Fibroblast of mammary gland (primary cell): ENCODE data around the gene IZUMO2.

Source experiments
- DNase-seq: peaks from one replicate; pipeline ENCODE4 v3.0.0-alpha.2; 2010; ENCODE audit warnings: low read depth
- H3K4me3 ChIP-seq: 2 replicates; pipeline ENCODE4 v1.5.1; 2011; ENCODE audit warnings: low read depth, mild to moderate bottlenecking, low read length, moderate library complexity; ENCODE audit not compliant: control insufficient read depth
- TF ChIP-seq, protein P1 (sequence below): conservative IDR thresholded peaks from 2 replicates; pipeline ENCODE4 v1.5.1; 2011; ENCODE audit warnings: low read depth, low read length, inconsistent platforms; ENCODE audit not compliant: control insufficient read depth, insufficient read depth

IZUMO2 gene

DNA sequence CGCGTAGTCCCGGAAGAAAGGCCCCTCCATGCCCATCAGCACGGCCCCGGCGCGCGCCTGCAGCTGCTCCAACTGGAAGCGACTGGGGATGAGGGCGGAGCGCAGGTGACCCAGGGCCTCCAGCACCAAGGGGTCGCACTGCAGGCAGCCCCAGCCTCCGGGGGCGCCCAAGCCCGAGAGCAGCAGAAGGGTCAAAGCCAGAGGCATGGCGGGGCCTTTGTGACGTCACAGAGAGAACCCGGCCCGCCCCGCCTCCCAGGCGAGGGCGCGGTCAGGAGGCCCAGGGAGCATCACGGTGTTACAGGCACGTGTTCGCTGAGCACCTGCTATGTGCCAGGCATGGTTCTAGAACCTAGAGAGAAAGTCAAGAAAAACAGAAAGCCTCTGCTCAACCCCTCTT is at the start of gene IZUMO2:
Gene IZUMO2 (minus strand): TSS at position 294 of the 400 bp plus-strand sequence. CDS start 87 bp downstream, at position 207.
- no peak for DNase-seq
- TF ChIP-seq, protein P1, sequence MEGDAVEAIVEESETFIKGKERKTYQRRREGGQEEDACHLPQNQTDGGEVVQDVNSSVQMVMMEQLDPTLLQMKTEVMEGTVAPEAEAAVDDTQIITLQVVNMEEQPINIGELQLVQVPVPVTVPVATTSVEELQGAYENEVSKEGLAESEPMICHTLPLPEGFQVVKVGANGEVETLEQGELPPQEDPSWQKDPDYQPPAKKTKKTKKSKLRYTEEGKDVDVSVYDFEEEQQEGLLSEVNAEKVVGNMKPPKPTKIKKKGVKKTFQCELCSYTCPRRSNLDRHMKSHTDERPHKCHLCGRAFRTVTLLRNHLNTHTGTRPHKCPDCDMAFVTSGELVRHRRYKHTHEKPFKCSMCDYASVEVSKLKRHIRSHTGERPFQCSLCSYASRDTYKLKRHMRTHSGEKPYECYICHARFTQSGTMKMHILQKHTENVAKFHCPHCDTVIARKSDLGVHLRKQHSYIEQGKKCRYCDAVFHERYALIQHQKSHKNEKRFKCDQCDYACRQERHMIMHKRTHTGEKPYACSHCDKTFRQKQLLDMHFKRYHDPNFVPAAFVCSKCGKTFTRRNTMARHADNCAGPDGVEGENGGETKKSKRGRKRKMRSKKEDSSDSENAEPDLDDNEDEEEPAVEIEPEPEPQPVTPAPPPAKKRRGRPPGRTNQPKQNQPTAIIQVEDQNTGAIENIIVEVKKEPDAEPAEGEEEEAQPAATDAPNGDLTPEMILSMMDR, result no peak
- H3K4me3 ChIP-seq, result no peak within 1 kb of the TSS

DNA sequence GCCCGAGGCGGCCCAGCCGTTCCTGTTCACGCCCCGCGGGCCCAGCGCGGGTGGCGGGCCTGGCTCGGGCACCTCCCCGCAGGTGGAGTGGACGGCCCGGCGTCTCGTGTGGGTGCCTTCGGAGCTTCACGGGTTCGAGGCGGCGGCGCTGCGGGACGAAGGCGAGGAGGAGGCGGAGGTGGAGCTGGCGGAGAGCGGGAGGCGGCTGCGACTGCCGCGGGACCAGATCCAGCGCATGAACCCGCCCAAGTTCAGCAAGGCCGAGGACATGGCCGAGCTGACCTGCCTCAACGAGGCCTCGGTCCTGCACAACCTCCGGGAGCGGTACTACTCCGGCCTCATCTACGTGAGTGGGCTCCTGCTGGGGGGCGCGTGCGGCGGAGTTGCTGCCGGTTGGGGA is 47.3 kb upstream of the IZUMO2 start:
- TF ChIP-seq, protein P1, result no peak
- H3K4me3 ChIP-seq, result no peak overlapping the region
- no peak for DNase-seq

DNA sequence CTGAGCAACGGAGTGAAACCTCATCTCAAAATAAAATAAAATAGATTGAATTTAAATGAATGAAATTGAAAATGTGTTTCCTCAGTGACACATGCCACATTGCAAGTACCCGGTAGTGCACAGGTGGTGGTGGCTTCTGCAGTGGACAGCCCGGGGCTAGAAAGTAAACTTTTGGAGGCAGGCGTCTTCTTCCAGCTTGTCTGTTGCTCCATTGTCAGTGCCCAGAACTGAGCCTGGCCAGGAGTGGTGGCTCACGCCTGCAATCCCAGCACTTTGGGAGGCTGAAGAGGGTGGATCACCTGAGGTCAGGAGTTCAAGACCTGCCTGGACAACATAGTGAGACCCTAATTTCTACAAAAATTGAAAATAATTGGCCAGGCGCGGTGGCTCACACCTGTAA is 46.0 kb upstream of the IZUMO2 start:
- DNase-seq, result no peak
- TF ChIP-seq, protein P1, result no peak

DNA sequence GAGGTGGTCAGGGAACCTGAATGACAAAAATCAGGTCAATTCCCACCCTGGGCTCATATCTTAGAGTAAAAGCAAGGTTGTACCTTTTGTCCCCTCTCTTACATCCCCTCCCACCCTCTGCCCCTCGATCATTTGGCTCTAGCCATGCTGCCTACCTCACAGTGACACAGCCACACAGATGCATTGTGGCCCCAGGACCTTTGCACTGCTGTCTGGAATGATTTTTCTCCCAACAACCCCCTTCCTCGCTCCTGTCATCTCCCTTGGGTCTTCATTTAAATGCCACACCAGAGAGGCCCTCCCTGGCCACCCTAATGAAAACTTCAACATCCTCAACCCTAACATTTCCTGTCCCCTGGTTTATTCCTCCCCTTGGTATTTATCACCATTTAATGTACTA is 44.6 kb upstream of the IZUMO2 start:
- DNase-seq, result no peak
- TF ChIP-seq, protein P1, result no peak
- H3K4me3 ChIP-seq, result no peak overlapping the region

More for the DNA sequence above, 46.0 kb upstream of the IZUMO2 start:
- H3K4me3 ChIP-seq, result no peak overlapping the region

DNA sequence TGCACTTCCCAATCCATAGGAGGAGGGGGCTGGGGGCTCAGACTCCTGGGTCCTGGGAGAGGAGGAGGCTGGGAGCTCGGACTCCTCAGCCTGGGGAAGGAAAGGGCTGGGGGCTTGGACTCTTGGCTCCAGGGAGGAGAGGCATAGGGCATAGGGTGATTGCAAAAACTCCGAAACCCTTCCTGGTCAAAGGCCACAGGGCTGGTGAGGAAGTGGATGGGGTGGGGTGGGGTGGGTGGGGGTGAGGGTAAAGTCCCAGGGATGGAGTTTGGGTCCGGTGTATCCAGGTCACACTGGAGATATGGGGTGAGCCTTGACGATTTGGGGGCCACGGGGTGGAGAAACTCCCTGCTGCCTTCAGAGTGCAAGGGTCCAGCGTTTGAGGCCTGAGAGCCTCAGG is 43.1 kb upstream of the IZUMO2 start:
- DNase-seq, result no peak
- TF ChIP-seq, protein P1, result no peak
- H3K4me3 ChIP-seq, result no peak overlapping the region

DNA sequence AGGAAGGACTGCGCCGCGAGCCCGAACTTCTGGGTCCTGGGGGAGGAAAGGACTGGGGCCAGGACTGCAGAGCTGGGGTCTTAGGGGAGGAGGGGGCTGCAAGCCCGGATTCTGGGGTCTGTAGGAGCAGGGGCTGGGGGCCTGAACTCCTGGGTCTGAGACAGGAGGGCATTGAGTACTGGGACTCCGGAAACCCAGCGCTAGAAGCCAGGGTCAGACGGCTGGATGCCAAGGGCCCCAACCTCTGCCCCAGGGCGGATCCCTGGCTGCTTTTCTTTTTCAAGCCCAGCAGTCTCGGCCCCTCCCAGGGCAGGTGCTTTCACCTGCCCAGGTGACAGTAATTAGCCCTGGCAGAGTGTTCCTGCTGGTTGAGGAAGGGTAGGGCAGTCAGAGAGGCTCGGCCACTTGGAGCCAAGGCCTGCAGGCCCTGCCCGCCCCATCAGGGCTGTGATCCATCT is 42.6 kb upstream of the IZUMO2 start:
- no peak for DNase-seq
- TF ChIP-seq, protein P1, result no peak
- H3K4me3 ChIP-seq, result no peak overlapping the region
